Measurements from ENCODE around the gene TUBA3C.

The TUBA3C gene

GRCh38 chr13:19169496-19169895 is 12.1 kb downstream of the TUBA3C start:
- no peak for DNase-seq (ENCODE audit: low read depth in 3 of 3, low spot score in 1 of 3)

GRCh38 chr13:19161308-19161707 is 20.3 kb downstream of the TUBA3C start:
- no peak for DNase-seq (ENCODE audit: low read depth in 3 of 3, low spot score in 1 of 3)

DNA sequence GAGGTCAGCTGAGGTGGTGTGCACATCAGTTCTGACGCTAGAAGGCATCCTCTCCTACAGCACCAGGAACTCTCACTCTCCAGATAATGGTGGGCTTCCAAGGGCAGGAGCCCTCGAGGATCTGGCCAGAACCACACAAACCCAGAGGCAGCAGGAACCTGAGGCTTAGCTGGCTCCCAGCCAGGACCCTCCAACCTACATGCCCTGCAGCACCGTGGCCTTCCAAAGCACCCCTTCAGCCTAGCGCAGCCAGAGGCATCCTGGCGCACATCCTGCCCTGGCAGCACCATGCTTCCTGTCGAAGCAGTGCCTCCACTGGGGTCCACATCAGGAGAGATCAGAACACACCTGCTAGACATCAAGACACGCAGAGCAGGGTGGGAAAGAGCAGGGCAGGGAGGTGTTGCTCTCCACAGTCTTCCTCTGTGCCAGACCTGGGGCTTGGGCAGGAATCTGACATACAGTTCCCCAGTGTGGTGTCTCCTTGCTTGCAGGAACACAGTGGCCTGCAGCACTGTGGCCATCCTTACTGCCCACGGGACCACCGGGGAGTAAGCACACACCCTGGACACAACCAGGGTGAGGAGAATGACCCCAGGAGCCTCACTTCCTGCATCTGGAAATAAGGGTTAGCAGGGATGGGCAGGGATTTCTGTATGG is 21.7 kb downstream of the TUBA3C start:
- DNase-seq (ENCODE audit: low read depth in 3 of 3, low spot score in 1 of 3): no peak

- no peak for DNase-seq (ENCODE audit: low read depth in 3 of 3, low spot score in 1 of 3)
These were observed 22.4 kb downstream of the TUBA3C start for GRCh38 chr13:19159181-19159580.

- no peak for DNase-seq (ENCODE audit: low read depth in 3 of 3, low spot score in 1 of 3)
These were observed 23.0 kb downstream of the TUBA3C start for GRCh38 chr13:19158526-19159174.

- no peak for DNase-seq (ENCODE audit: low read depth in 3 of 3, low spot score in 1 of 3)
These were observed 23.6 kb downstream of the TUBA3C start for GRCh38 chr13:19158006-19158405.

- no peak for DNase-seq (ENCODE audit: low read depth in 3 of 3, low spot score in 1 of 3)
These were observed 24.2 kb downstream of the TUBA3C start for GRCh38 chr13:19157461-19157860.

- DNase-seq (ENCODE audit: low read depth in 3 of 3, low spot score in 1 of 3): no peak
These were observed 25.4 kb downstream of the TUBA3C start for GRCh38 chr13:19156013-19156825.

DNA sequence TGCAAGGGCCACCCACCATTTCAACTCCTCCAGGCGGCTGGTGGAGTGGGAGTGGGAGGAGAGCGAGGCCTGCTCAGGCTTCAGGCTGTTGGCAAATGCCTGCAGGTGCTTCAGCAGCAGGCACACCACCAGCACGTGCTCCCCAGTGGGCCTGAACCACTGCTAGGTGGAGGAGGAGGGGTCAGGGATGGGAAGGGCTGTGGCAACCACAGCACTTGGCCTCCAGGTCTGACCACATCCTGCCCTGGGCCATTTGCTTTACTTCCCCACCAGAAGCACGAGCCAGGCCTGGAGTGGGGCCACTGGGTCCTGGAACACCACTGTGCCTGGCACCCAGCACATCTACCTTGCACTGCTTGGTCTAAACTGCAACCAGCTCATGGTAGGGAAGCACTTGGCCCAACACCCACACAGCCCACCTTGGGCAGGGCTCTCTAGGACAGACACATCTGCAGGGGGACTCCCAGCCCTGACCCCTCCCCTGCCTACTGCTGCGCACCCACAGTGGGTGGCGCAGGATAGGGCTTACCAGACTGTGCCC is 26.2 kb downstream of the TUBA3C start:
- no peak for DNase-seq (ENCODE audit: low read depth in 3 of 3, low spot score in 1 of 3)

DNA sequence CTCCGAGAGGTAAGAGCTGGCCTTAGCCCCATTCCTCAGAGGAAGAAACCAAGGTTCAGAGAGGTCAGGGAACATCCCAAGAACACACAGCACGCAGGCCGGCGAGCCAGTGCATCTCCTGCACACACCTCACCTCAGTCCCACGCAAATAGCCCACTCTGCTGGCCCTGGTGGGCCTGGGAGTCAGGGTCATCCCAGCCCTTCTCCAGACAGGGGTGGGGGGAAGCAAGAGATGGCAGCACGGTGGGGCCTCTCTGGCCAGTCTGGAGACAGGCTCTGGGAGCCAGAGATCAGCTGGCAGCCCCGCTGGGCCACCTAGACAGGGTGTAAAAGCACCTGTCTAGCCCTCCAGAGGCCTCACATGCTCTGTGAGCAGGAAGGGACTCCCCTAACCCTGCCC is 26.8 kb downstream of the TUBA3C start:
- DNase-seq (ENCODE audit: low read depth in 3 of 3, low spot score in 1 of 3): no peak

DNA sequence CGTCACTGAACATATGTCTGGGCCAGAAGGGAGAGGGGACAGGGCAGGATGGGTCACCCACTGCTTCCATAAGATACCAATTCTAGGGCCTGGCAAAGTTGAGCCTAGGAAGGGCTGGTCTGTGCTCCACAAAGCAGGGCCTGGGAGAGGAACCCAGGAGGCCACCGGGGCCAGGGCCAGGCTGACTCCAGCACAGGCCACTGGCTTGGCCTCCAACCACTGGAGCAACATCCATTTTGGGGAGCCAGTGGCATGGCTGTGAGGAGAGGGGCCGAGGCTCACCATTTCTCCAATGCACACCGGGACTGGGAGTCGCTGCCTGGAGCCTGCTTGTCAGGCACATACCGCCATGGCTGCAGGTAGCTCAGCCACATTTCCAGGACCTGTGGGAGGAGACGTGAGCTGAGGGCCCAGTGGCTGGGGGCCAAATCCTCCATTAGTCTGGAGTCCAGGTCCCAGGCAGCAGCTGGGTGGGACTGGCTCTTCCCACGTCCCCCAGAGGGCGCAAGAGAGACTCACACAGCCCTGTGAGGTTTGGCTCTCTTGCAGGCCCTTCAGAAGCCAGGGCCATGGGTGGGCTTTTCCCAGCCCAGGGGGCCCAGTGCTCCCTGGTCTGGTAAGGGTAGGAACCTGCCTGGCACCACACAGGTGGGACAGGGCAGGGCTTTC is 27.7 kb downstream of the TUBA3C start:
- no peak for DNase-seq (ENCODE audit: low read depth in 3 of 3, low spot score in 1 of 3)

DNA sequence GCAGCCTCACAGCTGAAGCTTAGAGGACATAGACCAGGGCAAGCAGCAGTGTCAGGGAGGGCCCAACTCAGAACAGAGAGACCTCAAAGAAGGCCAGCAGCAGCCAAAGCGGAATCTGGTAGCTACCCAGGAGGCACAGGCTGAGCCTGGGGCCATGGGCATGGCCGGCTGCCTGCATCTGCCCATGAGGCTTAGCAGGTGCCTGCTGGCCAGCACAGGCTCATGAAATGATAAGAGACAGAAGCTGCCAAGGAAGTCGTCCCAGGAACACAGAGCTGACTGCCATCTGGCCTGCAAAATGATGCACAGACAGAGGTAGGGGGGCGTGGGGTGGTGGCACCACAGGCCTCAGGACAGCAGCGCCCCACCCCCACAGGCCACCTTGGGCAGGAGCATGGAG is 29.2 kb downstream of the TUBA3C start:
- no peak for DNase-seq (ENCODE audit: low read depth in 3 of 3, low spot score in 1 of 3)

DNA sequence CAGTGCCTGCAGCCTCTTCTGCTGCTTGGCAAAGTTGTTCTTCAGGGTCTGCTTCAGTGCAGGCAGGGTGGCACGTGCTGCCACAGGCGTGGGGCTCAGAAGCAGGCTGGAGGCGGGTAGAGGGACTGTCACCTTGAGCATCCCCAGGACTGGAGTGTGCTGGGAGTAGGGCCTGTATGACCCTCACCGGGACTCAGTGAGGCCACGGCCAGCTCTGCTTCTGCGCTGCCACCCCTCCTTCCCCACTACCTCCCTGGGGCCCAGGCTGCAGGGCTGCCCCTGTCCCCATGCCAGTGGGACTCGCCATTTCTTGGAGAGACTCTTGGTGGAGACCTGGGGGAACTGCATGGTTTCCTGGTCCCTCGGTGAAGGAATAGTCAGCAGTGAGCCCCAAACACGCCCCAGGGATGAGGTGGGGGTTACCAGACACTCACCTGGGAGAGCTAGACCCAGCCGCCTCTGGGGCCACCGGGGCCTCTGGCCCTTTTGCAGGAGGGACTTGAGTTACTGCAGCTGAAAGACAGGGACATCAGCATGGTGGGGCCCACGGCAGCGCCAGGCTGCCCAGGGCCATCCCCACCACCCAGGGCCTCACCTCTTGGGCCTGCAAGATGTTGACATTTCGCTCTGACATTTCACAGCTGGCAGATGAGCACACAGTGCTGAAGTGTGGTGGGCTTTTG is 29.9 kb downstream of the TUBA3C start:
- DNase-seq (ENCODE audit: low read depth in 3 of 3, low spot score in 1 of 3): no peak

DNA sequence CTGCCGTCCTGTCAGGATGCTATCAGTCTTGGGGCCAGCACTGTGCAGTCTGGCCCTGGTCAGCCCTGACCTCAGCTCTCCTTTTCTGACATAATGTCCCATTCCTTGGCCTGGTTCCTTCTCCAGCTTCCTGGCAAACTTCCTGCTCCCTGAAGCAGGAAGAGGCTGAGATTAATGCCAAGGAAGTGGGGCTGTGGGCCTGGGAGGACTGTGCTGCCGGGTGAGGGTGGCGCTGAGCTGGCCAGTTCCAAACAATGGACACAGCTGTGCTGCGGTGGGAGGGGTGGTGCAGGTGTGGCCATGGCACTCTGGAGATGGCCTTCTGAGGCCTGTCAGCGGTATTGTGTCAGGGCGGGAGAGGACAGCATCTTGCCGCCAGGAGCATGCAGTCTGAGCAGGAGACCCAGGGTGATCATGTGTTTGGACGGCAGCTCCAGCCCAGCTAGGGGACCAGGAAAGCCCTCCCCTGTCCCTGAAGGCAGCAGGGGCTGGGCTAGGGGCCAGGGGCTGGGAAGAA is 30.9 kb downstream of the TUBA3C start:
- no peak for DNase-seq (ENCODE audit: low read depth in 3 of 3, low spot score in 1 of 3)

- DNase-seq (ENCODE audit: low read depth in 3 of 3, low spot score in 1 of 3): no peak
These were observed 31.4 kb downstream of the TUBA3C start for GRCh38 chr13:19150226-19150625.

DNA sequence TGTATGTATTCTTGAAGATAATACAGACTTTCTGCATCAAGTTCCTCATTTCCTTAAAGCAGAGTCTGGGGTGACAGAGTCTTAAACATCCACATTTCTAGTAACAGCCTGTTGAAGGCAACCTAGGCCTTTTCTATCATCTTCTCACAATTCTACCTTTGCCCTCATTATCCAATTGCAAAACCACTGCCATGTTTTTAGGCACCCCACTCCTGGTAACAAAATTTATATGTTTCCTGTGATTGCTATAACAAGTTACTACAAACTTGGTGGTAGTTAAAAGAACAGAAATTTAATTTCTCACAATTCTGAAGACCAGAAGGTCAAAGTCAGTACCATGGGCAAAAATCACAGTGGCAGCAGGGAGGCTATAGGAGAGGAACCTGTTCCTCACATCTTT is 33.1 kb downstream of the TUBA3C start:
- DNase-seq (ENCODE audit: low read depth in 3 of 3, low spot score in 1 of 3): no peak

All from stimulated activated CD4-positive, alpha-beta T cell treated with anti-CD3 and anti-CD28 coated beads, TNF-alpha, amount 100 ng/mL, for 1 hour (primary cell).